Transverse colon (tissue), 4 donors: ENCODE measurements around the gene YJEFN3. TPM values are rescaled to one million over a fixed set of nuclear protein-coding genes. Genes with fewer than 3 reads are reported as not detected.

ENCODE experiments used
- DNase-seq: peaks from one replicate; pipeline ENCODE4 v3.0.0-alpha.2; 2019
- H3K27ac ChIP-seq, 4 donors: fragments of 200-600 bp; sonication (generic); 2 replicates each; pipeline ENCODE4 v1.5.1; 2016 to 2018; ENCODE audit warnings: inconsistent platforms in 4 of 4
- H3K27me3 ChIP-seq: fragments of 200-600 bp; sonication (generic); 2 replicates; pipeline ENCODE4 v1.5.1; 2017; ENCODE audit warnings: inconsistent platforms
- H3K36me3 ChIP-seq, 4 donors: fragments of 200-600 bp; sonication (generic); 2 replicates each; pipeline ENCODE4 v1.5.1; 2017 to 2019; ENCODE audit warnings: inconsistent platforms in 4 of 4
- H3K4me1 ChIP-seq, 4 donors: fragments of 200-600 bp; sonication (generic); 2 replicates each; pipeline ENCODE4 v1.5.1; 2017 to 2020; ENCODE audit warnings: inconsistent platforms in 4 of 4
- H3K4me3 ChIP-seq, 4 donors: fragments of 200-600 bp; sonication (generic); 1 replicate in 1 of 4; 2 replicates in 3 of 4; pipeline versions ENCODE4 v1.5.1 to v1.6.1; 2017 to 2019; ENCODE audit warnings: inconsistent platforms in 4 of 4
- H3K9me3 ChIP-seq, 2 donors: fragments of 200-600 bp; sonication (generic); 2 replicates each; pipeline ENCODE4 v1.5.1; 2017 to 2019; ENCODE audit warnings: inconsistent platforms in 2 of 2
- CTCF ChIP-seq, 5 experiments: fragments of 200-600 bp in 3 of 5; fragments of 450-650 bp in 2 of 5; sonication (generic) in 3 of 5; IDR thresholded peaks; 1 replicate in 2 of 5; 2 replicates in 3 of 5; pipeline ENCODE4 v1.5.1; 2016 to 2017; ENCODE audit warnings: antibody characterized with exemption in 5 of 5, inconsistent platforms in 3 of 5, mild to moderate bottlenecking in 2 of 5, moderate library complexity in 1 of 5
- EP300 ChIP-seq: sonication (generic); formaldehyde crosslinking; IDR thresholded peaks from one replicate; pipeline ENCODE4 v1.6.1; 2017; ENCODE audit warnings: antibody characterized with exemption, low read depth
- POLR2A ChIP-seq: fragments of 450-650 bp; IDR thresholded peaks from one replicate; pipeline ENCODE4 v1.6.1; 2016; ENCODE audit warnings: antibody characterized with exemption, mild to moderate bottlenecking, moderate library complexity
- POLR2AphosphoS5 ChIP-seq, 3 donors: sonication (generic); formaldehyde crosslinking; IDR thresholded peaks; one replicate each; pipeline ENCODE4 v1.6.1; 2016; ENCODE audit warnings: antibody characterized with exemption in 3 of 3
- whole genome bisulfite sequencing, 2 donors: methylation state at CpG; one replicate each; pipeline ENCODE4 v1.1.5; 2018; ENCODE audit warnings: low coverage in 1 of 2; 5-methylcytosine and 5-hydroxymethylcytosine counted together
- in situ Hi-C, 4 donors: fragments of 200-750 bp; cut with MboI; loops; one replicate each; pipeline versions ENCODE4 v1.15.0 to v1.15.1; 2017; ENCODE audit warnings: low sequenced_read_pairs in 3 of 4, low pct_ligation_motif_present in 1 of 4, low pct_unique_long_range_greater_than_20kb in 1 of 4
- intact Hi-C: fragments of 100-400 bp; cut with DNase I; formaldehyde crosslinking; loops from one replicate; pipeline ENCODE4 v1.15.1; 2023; ENCODE audit warnings: low total_unique reads
- total RNA-seq, 4 donors: library from RNA; depleted of rRNA; stranded (reverse); fragments of >200 nt; gene quantifications; one replicate each; pipeline ENCODE4 v1.1.0, GENCODE V29; 2016

YJEFN3 gene
- total RNA-seq, 4 donors from 2014 or later = 3.5 to 6.0 (median 4.0) TPM

DNA sequence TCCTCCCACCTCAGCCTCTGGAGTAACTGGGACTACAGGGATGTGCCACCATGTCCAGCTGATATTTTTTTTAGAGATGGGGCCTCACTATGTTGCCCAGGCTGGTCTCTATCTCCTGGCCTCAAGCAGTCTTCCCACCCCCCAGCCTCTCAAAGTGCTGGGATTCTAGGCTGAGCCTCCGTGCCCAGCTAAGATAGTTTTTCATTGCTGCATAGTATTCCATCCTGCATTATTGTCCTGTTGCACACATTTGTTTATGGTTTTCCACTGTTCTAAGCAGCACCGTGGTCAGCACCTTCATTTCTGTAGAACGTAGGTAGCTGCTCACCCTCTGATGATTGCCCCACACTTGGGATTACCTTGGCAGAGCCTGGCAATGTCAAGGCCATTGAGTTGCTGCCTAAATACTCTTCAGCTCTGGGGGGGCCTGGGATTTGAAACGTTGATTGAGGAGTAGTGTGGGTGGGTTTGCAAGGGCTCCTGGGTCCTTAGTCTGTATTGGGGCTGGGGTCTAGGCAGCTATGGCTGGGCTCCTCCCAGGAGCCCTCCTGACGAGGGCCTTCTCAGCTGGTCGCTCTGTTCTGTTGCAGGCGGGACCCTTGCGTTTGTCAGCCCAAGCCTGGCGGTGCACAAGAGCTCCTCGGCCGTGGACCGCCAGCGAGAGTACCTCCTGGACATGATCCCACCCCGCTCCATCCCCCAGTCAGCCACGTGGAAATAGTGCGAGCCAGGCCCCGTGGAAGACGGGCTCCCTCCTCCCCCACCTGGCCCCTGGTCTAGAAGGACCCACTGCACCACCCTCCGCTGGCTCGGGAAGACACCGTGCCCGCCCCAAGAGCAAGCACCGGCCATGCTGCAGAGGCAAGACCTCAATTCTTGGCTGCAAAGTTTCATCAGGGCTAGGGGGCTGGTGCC is 23.7 kb upstream of the YJEFN3 start:
- no peak for TF ChIP-seq POLR2AphosphoS5 (IDR thresholded peaks at IDR 0.05)
- no peak for TF ChIP-seq POLR2A
- no peak for TF ChIP-seq EP300
- TF ChIP-seq CTCF (IDR thresholded peaks at IDR 0.05) = no peak
- Histone ChIP-seq H3K27ac (no peak overlapping the region), H3K4me1 (no peaks in the 10 kb centered on the region), H3K27me3 (no peaks in the 10 kb centered on the region), H3K4me3 (no peak overlapping the region), H3K36me3 (peaks cover 0 to 41% (median 17%) of the 10 kb centered on the region in 4 donors), H3K9me3 (no peaks in the 10 kb centered on the region)
- WGBS, 2 donors = 94 to 95% methylated on average over 3 to 23 of the region's 23 CpGs
- in situ Hi-C loops = no loop called here
- intact Hi-C loops = no loop called here
- DNase-seq = no peak

DNA sequence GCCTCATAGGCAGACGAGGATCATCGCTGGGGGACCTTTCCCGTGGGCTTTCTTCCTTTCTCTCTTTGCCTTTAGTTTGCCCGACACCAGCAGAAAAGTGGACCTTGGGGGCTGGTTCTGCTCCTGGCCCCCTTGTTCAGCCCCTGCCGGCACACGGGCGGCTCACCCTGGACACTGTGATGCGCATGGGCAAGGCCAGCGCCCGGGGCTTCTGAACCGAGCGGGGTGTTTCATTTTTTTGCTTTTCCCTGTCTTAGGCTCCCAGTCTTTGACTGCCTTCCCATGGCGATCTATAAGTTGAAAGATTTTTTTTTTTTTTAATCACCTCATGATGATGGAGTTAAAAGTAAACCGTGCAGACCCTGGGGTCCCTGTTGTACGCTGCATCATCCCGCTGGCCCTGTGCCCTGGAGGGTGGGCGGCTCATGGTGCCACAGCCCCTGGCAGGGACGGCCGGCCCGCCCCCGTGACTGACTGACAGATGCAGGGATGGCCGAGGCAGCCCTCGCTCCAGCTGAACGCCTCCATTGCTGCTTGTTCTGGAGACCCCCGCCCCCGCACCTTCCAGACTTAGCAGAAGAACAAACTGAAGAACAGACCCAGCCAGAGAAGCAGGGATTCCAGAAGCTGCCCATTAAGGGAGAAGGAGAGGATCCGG is 22.9 kb upstream of the YJEFN3 start:
- Histone ChIP-seq H3K36me3 (peaks cover 0 to 35% (median 17%) of the 10 kb centered on the region in 4 donors), H3K4me3 (no peak overlapping the region), H3K9me3 (no peaks in the 10 kb centered on the region), H3K4me1 (no peaks in the 10 kb centered on the region), H3K27me3 (no peaks in the 10 kb centered on the region), H3K27ac (no peak overlapping the region)
- intact Hi-C loops (no loop called here), in situ Hi-C loops (no loop called here)
- 91 to 97% methylated on average over 11 to 27 of the region's 27 CpGs for WGBS, 2 donors
- TF ChIP-seq CTCF (IDR thresholded peaks at IDR 0.05) (no peak), POLR2A (no peak), POLR2AphosphoS5 (IDR thresholded peaks at IDR 0.05) (no peak), EP300 (no peak)
- DNase-seq = no peak

DNA sequence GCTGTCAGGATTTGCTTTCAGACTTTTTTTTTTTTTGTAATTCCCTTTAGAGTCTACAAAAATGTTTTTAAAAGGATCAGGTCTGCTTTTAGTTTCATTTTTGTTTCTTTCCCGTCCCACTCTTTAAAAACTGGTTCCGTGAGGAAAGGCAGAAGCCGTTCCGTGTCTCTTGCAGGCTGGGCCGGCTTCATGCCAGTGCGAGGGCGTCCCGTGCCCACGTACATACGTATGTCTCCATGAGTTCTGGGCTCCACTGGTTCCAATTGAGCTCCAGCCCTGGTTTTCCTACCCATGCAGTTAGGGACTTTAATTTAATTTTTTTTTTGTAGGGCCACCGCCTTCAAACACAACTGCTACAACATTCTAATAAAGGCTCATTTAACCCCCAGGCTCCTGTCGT is 22.1 kb upstream of the YJEFN3 start:
- 84 to 92% methylated on average over 10 to 12 of the region's 12 CpGs for WGBS, 2 donors
- TF ChIP-seq CTCF (IDR thresholded peaks at IDR 0.05) (no peak), POLR2AphosphoS5 (IDR thresholded peaks at IDR 0.05) (no peak), POLR2A (no peak), EP300 (no peak)
- Histone ChIP-seq H3K4me3 (no peak overlapping the region), H3K4me1 (no peaks in the 10 kb centered on the region), H3K27me3 (no peaks in the 10 kb centered on the region), H3K27ac (no peak overlapping the region), H3K9me3 (no peaks in the 10 kb centered on the region), H3K36me3 (peaks cover 0 to 30% (median 14%) of the 10 kb centered on the region in 4 donors)
- intact Hi-C loops (no loop called here), in situ Hi-C loops (no loop called here)
- DNase-seq = no peak

DNA sequence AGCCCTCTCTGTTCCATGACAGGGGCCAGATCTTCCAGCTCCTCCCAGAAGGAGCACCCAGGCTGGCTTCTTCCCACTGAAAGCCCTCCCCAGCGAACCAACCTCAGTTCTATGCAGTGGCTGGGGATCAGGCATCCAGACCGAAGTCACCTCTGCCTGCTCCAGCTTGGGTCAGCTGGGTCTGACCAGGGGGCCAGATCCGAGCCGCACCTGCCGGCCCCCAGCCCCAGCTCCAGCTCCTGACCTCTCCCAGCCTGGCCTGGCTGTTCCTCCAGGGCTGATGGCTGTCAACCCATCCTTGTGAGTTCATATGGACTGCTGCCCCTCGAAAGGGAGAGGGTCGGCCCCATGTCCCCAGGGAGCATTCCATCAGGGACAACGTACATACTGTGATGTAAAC is 21.4 kb upstream of the YJEFN3 start:
- WGBS, 2 donors = 86% methylated on average over 8 of the region's 8 CpGs; no CpG with 5 or more reads in 1 of the 2 donors
- H3K4me3 ChIP-seq = no peak overlapping the region
- peaks cover 0 to 22% (median 10%) of the 10 kb centered on the region in 4 donors for H3K36me3 ChIP-seq

More for the DNA sequence above, 21.4 kb upstream of the YJEFN3 start:
- TF ChIP-seq POLR2AphosphoS5 (IDR thresholded peaks at IDR 0.05) (no peak), CTCF (IDR thresholded peaks at IDR 0.05) (no peak), EP300 (no peak), POLR2A (no peak)
- no peak for DNase-seq
- Histone ChIP-seq H3K9me3 (no peaks in the 10 kb centered on the region), H3K27ac (no peak overlapping the region), H3K27me3 (no peaks in the 10 kb centered on the region), H3K4me1 (peaks cover 0 to 3% (median under 1%) of the 10 kb centered on the region in 4 donors)
- in situ Hi-C loops (no loop called here), intact Hi-C loops (no loop called here)
